ENCODE results near the gene ADAT2.
"Not testable (repeated sequence)": the region's sequence is repeated elsewhere in the genome, so short reads cannot be mapped to it uniquely, and the experiment has no call there.

Gene ADAT2

GRCh38 chr6:143450453-143451371, at the start of gene ADAT2, which contains the start of gene PEX3:
TSS of gene ADAT2 (minus strand) at chr6:143450695. CDS start at chr6:143450658, 37 bp downstream.
TSS of gene PEX3 (plus strand) at chr6:143450805. CDS start at chr6:143451043, 238 bp downstream.
- DNase-seq (ENCODE audit: extremely low read depth in 1 of 2, low read depth in 1 of 2) = peak; percentile 85 to 91

GRCh38 chr6:143498428-143498827, 47.9 kb upstream of the ADAT2 start:
- DNase-seq (ENCODE audit: extremely low read depth in 1 of 2, low read depth in 1 of 2) = no peak

DNA sequence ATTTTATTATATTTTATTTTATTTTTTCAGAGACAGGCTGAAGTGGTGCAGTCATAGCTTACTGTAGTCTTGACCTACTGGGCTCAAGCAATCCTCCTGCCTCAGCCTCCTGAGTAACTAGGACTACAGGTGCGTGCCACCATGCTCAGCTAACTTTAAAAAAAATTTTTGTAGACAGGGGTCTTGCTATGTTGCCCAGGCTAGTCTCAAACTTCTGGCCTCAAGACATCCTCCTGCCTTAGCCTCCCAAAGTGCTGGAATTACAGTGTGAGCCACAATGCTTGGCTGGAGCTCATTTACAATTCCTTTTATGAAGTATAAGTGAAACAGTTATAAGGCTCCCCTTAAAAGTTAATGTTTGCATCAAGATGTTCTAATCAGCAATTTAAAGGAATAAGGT, 46.5 kb upstream of the ADAT2 start:
- DNase-seq (ENCODE audit: extremely low read depth in 1 of 2, low read depth in 1 of 2) = no peak

GRCh38 chr6:143490775-143491174, 40.3 kb upstream of the ADAT2 start:
- no peak for DNase-seq (ENCODE audit: extremely low read depth in 1 of 2, low read depth in 1 of 2)

DNA sequence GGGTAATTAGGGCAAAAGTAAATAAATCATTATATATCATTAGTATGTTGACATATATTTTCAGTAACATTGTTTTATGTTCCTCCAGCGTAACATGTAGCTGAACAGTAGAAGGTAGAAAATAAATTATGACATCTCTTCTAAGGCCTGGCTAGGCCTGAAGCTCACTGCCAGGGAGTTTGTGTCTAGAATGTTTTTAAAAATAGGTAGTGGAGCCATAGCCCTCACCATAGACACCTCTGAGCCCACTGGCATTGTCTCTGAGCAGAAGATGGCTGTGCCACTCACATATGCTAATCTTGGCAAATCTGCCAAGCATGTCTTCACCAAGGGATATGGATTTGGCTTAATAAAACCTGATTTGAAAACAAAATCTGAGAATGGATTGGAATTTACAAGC, 39.7 kb upstream of the ADAT2 start:
- no peak for DNase-seq (ENCODE audit: extremely low read depth in 1 of 2, low read depth in 1 of 2)

GRCh38 chr6:143486752-143487151, 36.3 kb upstream of the ADAT2 start:
- no peak for DNase-seq (ENCODE audit: extremely low read depth in 1 of 2, low read depth in 1 of 2)

GRCh38 chr6:143485967-143486366, 35.5 kb upstream of the ADAT2 start:
- DNase-seq (ENCODE audit: extremely low read depth in 1 of 2, low read depth in 1 of 2) = no peak

- DNase-seq (ENCODE audit: extremely low read depth in 1 of 2, low read depth in 1 of 2) = no peak
Measured at GRCh38 chr6:143482593-143482992, 32.1 kb upstream of the ADAT2 start.

DNA sequence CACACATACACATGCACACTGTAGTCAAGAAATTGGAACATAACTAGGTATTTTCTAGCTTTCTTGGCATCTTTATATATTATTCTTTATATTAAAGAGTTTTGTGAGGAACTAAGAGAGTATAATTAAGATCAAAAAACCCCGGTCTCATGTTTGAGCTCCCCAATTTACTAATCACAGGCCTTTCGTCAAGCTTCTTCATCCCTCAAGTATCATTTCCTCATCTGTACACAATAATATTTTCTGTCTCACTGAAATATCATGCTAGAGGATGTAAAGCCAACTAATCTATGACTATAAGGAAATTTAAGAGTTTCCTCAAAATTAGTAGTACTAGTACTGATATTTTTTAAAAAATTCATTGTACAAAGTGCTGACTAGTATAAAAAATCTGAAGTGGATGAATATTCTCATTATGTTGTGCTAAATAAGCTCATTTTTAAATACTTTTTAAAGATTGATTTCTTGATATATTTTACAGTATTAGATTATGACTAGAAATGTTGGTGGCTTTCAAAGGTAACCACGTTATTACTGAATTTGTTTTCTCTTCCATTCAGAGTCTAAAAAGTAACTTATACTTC, 28.1 kb upstream of the ADAT2 start:
- no peak for DNase-seq (ENCODE audit: extremely low read depth in 1 of 2, low read depth in 1 of 2)

DNA sequence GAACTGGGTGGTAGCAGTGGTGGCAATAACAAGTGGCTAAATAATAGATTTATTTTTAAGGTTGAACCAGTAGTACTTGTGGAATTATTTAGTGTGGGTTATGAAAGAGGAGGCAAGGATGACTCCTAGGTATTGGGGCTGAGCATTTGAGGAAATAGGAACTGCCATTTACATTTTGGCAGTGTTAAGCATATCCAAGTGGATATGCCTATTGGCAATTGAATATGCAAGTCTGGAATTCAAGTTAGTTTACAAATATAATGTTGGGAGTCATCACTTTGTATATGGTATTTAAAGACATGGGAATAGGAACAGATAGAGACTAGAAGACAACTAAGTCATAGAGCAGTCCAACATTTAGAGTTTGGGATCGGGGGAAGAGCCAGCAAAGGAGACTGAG, 26.1 kb upstream of the ADAT2 start:
- DNase-seq (ENCODE audit: extremely low read depth in 1 of 2, low read depth in 1 of 2) = no peak

- DNase-seq (ENCODE audit: extremely low read depth in 1 of 2, low read depth in 1 of 2) = no peak
Measured at GRCh38 chr6:143471822-143472221, 21.3 kb upstream of the ADAT2 start.

DNA sequence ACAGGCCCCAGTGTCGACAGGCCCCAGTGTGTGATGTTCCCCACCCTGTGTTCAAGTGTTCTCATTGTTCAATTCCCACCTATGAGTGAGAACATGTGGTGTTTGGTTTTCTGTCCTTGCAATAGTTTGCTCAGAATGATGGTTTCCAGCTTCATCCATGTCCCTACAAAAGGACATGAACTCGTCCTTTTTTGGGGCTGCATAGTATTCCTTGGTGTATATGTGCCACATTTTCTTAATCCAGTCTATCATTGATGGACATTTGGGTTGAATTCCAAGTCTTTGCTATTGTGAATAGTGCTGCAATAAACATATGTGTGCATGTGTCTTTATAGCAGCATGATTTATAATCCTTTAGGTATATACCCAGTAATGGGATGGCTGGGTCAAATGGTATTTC, 18.3 kb upstream of the ADAT2 start:
- DNase-seq (ENCODE audit: extremely low read depth in 1 of 2, low read depth in 1 of 2) = not testable (repeated sequence)

GRCh38 chr6:143468026-143468425, 17.5 kb upstream of the ADAT2 start:
- no peak for DNase-seq (ENCODE audit: extremely low read depth in 1 of 2, low read depth in 1 of 2)

DNA sequence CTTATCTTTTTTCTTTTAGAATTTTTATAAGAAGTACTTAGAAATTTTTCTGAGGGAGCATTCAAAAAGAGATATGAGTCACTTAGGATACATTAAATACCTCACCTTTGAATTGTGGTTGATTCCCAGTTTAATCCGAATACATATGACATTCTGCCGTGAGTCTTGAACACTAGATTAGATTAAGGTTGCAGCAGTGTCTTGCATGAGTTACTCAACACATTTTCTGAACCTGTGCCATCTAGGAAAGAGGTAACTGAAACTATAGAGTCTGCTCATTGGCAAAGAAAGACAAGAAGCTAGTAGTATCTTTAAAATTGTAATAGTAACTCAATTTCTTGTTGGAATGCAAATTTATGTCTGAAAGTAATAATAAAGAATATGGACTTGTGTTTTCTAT, 15.1 kb upstream of the ADAT2 start:
- DNase-seq (ENCODE audit: extremely low read depth in 1 of 2, low read depth in 1 of 2) = no peak

DNA sequence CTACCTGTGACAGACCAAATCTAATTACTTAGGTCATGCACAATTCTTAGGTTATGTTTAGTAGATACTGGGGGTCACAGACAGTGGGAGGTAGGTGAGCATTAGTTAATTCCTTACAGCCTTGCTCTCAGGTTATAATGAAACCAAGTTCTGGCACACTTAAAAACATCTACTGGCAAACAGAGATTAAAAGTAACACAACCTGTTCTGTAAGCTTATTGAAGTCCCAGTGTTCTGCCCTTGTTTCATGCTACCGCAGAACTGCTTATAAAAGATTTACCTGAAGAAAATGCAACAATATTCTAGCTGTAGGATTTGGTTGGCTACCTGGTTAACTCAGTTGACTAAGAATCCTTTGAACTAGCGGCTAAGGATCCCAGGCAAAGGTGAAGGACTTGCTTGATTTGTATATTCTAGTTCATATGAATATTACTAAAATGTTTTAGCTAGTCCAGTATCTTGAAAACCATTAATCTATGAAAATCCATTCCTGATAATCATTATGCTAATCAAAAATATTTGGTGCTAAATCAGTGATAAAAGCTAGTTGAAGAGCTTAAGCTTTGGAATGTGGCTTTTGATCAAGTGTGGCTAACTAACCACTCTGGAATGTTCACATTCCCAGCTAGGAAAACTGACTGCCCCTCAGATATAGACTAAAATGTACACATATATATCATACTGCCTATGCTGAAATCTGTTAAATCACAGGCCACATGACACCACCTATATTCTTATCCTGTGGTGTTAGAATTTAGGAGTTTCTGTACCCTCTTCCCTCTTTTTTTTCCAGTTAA, 7.3 kb upstream of the ADAT2 start:
- no peak for DNase-seq (ENCODE audit: extremely low read depth in 1 of 2, low read depth in 1 of 2)

- DNase-seq (ENCODE audit: extremely low read depth in 1 of 2, low read depth in 1 of 2) = no peak
Measured at GRCh38 chr6:143451531-143451930, 1.0 kb upstream of the ADAT2 start.

- no peak for DNase-seq (ENCODE audit: extremely low read depth in 1 of 2, low read depth in 1 of 2)
Measured at GRCh38 chr6:143449714-143450452, 612 bp downstream of the ADAT2 start.

- DNase-seq (ENCODE audit: extremely low read depth in 1 of 2, low read depth in 1 of 2) = no peak
Measured at GRCh38 chr6:143449082-143449713, 1.3 kb downstream of the ADAT2 start.

- DNase-seq (ENCODE audit: extremely low read depth in 1 of 2, low read depth in 1 of 2) = not testable (repeated sequence)
Measured at GRCh38 chr6:143447865-143448264, 2.6 kb downstream of the ADAT2 start.

DNA sequence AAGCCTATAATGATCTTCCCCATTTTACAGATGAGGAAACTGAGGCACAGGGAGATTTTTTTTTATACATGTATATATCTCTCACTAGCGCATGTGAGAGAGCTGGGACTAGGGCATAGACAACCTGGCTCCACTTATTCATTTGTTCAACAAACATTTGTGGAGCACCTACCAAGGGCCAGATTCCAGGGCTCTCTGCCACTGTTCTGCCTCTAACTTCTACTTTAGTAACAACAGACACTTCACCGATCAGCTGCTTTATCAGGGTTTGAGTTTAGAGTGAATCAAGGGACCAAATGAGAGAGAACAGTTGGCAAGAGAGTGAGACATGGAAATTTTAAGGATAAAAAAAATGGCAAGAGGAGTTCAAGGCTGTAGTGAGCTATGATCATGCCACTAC, 7.4 kb downstream of the ADAT2 start:
- no peak for DNase-seq (ENCODE audit: extremely low read depth in 1 of 2, low read depth in 1 of 2)
